ENCODE measurements around the gene G3BP1.
"Not testable (repeated sequence)": the region's sequence is repeated elsewhere in the genome, so short reads cannot be mapped to it uniquely, and the experiment has no call there.

Gene G3BP1

DNA sequence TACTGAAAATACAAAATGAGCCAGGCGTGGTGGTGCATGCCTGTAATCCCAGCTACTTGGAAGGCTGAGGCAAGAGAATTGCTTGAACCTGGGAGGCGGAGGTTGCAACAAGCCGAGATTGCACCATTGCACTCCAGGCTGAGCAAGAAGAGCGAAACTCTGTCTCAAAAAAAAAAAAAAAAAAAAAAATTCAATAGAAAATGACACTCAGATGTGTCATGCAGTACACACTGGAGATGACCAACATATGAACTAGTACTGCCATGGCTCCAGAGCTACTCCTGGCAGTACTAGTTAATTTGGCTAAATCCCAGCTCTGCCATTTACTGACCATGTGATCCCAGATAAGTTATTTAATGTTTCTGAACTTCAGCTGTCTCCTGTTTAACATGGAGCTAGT is 20.7 kb upstream of the G3BP1 start:
- no peak for DNase-seq

DNA sequence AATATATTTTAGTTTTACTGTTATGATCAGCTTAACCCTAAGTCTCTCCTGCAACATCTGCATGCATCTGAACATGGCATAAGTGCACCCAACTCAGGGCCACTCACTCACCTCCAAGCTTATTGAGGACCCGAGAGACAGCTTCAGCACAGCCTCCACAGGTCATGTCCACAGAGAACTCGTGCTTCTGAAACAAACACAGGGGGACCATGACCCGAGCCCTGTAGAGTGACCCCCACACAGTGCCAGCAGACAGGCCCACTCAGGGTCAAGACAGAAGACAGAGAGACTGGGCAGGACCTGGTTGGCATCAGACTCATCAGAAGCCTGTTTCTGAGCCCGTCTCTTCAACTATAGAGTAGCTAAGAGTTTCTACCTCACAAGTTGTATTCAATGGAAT is 20.2 kb upstream of the G3BP1 start:
- DNase-seq, result no peak

DNA sequence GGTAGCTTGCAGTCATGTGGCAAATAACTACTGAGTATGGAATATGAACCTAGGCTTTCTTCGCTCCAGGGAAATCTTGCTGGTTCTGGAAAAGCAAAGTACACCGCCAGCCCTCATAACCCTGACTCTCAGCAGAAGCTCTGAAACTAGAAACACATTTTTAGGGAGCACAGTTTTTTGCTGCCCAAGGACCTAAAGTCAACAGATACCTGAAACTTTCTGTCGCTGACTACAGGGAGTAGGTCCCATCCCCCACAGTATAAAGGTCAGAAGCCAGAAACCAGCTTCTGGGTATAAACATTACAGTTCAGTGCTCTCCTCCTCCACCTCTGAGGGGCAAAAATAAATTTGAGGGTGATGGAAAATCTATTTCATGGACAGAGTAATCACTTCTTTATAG is 16.4 kb upstream of the G3BP1 start:
- DNase-seq, result peak; percentile 31

DNA sequence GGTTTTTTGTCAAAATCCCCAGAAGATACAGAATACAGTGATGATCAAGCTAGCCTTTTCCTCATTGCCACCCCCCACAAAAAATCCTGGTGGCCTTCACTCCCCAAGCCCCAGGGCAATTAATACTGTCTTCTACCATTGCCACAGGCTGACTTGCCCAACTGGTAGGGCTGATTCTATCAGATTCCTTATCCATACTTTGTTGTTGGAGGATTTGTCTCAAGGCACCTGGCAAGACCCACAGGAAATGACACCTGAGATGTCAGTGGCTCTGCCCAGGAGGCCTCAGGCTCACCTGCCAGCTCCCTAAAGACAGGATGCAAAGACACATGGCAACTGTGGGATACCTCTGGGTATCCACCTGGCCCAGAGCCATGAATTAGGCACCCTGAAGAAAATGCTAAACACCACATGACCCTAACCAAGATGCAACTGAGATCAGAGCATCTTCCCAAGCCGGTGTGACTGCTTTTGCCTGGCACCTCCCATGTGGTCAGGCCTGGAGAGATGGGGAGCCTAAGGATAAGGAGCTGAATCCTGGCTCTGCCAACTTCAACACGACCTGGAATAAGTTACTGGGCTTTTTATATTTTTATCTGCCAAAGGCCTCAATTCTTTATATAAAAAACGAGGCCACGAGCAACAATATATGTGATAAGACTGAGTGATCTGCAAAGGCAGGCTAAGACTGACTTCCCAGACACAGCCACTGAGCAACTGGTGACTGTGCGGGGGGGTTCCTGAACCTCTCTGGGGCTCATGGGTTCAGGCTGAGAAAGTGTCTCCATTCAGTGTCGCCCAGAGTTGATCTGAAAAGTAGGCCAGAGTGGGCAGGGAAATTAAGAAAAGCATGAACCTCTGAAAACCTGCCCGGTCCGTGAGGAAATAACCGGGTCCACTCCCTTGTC is 14.3 kb upstream of the G3BP1 start:
- DNase-seq, result no peak

DNA sequence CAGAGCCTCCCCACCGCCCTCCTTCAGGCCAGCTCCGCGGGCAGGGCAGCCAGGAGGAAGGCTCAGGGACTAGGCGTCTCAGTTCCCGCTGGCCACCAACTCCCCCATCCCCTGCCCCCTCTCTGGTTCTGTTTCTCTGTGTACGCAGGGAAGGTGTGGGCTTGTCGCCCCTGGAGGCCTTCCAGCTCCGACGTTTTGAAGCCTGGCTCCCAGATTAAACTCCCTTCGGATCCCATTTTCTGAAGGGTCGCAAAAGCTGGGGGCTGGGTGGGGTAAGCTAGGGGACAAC is 13.7 kb upstream of the G3BP1 start:
- DNase-seq, result no peak

DNA sequence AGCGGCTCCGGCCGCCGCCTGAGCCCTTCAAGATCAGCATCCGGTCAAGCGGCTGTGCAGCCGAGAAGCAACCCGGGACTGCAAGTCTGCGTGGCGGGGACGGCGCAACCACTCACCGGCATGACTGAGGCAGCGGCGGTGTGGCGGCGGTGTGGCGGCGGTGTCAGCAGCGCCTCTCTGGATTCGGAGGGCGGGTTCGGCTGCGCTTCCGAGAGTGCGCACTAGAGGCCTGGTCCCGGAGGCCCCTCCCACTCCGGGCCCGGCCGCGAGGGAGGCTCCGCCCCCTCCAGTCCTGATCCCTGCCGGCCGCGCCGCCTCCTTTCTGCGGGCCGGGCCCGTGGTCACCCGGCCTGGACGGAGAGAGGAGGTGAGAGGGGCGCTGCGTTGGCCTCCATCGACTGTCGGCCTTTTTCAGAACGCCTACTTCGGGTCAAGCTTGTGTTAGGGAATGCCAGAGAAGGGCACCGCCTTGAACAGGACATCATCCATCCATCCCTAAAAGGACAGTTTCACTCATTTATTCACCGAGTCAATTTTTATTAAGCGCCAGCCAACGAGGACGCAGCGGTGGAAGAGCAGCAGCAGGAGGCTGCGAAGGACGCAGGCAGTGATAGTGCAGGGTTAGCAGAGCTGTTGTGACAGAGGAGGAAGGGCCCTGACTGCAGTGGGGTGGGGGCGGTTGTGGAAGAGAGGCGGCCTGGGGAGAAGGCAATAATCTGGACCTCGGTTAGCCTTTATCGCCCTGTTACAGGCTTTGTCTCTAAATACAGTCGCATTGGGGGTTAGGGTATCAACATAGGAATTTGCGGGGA is 13.1 kb upstream of the G3BP1 start, which contains the start of gene ATOX1:
Gene ATOX1, minus strand, starts transcription at position 202 of the 812 bp plus-strand sequence. Its CDS starts 80 bp downstream, at position 122.
- DNase-seq, result peak; percentile 92

DNA sequence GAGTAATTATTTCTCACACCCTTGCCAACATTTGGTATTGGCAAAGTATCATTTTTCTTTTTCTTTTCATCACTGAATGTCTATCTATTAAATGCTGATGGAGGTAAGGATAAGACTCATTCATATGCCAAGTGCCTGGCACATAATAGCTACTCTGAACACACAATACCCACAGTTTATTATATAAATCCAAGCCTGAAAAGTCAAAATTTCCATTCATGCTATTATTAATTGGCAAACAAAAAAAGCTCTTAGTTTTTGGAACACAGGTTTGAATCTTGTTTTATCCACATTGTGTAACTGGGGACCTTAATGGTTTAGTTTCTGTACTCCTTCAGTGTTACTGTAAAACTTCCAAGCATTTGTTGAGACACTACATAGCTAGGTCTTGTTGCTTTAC is 7.0 kb upstream of the G3BP1 start:
- DNase-seq, result no peak

DNA sequence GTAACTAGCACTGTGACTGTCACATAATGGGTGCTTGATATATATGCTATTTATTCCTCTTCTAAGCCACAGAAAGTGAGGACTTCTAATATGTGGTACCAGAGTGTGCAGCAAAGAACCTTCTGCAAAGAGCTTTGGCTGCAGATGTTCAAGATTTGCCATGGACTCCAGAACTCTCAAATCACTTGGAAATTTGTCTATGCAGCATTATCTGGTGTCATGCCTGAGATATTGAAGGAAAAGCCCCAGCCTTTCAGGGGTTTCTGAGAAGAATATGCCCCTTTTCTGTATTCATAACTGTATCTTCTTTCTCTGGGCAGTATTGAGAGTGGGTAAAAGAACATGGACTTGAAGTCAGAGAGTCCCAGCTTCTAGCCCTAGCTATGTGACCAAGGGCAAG is 4.8 kb upstream of the G3BP1 start:
- DNase-seq, result no peak

DNA sequence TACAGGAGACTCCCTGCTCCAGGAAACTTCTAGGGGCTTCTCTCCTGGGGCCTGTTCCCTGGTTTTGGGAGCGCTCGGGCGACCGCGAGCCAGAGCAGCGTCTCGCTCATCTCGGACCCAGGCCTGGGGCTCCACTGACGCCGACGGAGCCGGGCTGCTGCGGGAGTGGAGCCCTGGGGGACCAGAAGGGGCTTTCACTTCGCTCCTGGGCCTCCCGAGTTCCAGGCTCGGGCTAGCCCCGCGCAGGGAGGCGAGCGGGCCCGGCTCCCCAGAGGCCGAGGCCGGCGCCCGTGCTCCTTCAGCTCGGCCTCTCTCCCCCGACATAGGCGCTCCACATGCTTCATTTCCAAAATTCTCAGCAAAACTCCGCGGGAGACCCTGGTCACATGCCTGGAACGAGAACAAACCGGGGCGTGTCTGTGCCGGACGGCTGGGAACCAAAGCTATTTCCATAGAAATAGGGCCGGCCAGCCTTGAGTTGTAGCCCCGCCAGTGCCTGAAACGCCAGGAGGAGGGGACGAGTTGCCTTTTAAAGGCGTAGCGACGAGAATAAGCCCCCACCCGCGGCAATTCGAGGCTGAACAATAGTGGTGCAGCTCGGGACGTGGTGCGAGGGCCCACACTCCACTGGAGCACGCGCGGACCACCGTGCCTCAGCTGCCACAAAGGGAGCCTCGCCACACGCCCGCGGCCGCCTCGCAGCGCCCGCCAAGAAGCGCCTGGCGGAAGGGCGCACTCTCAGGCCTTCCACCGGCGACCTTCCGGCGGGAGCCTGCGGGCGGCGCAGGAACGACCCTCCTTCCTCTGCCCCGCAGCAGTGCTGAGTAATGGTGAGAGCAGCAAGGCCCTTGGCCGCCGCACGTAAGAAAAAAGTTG is 1.1 kb upstream of the G3BP1 start:
- peak; percentile 99 for DNase-seq

DNA sequence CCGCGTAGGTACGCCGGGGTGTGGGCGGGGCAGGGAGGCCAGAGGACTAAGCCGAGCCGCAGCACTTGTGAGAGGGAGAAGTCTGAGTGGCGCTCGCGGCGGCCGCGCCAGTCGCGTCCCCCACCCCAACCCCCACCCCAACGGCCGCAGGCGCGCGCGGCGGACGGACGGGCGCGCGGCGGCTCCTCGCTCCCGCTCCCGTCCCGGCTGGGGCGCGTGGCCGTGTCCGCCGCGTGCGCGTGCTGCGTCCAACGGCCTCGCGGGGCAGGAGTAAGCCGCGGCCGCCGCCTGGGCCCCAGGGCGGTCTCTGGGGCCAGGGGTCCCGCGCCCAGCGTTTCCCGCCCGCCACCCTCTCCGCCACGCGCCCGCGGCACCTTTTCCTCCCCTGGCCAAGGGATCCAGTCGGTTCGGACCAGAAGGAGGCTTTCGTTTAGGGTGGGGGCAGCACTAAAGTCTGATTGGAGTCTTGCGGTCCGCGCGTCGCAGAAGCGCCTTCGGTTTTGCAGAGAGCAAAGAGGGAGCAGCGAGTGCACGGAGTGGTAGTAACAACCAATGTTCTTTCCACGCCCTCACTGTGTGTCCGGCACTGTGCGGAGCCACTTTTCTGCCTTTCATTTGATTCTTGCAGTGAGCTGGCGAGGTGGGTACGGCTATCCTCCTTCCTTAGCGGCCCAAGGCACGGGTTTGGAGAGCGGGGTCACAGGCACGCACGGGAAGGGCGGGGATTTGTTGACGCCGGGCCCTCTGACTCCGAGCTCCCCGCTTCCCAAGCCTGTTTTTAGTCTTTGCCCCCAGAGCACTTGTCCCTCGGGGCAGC is 483 bp downstream of the G3BP1 start:
- peak; percentile 80 for DNase-seq

DNA sequence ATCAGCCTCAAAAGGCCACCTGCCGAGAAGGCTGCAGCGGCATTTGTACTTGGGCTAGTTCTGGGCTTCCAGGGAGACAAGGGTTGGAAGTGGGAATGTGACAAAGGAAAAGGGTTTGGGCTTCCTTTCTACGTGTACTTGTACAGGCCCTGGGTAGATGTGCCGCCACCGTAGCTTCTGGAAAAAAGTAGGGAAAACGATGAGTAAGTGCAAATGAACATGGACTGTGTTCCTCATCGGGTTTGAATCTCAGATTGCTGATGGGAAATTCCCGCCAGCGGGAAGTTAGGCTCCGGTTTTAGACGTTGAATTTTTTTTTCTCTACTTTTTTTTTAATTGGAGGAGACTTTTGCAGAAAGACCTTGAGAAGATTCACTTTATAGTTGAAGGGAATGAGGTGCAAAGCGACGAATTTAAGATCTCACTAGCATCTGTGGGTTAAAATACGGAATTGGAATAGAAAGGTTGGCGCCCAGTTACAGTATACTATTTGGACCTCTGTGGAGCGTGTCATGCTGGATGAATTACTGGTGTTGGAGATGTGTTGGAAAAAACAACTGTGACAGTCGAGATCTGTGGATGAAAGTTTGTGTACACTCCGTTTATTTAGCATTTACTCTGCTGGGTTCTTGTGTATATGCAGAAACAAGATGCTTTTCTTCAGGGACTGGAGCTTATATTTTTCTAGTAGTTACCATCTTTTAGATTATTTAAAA is 1.2 kb downstream of the G3BP1 start:
- no peak for DNase-seq

DNA sequence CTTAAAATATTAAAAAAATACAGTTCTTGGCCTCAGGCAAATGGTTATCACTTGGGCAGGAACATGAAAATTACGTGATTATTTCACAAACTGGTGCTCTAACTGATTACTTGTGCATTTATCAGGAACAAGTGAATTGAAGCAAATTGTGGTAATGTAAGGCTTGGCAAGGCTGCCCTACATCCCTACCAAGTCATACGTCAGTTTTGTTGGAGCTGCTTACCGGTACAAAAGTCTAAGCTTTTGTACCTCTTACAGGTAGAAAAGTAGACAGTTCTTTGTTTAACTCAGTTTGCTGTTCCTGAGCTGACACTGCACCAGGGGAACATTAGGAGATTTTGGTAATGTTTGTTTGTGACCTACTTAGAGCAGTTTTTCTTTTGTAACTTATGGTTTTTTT is 2.2 kb downstream of the G3BP1 start:
- no peak for DNase-seq

DNA sequence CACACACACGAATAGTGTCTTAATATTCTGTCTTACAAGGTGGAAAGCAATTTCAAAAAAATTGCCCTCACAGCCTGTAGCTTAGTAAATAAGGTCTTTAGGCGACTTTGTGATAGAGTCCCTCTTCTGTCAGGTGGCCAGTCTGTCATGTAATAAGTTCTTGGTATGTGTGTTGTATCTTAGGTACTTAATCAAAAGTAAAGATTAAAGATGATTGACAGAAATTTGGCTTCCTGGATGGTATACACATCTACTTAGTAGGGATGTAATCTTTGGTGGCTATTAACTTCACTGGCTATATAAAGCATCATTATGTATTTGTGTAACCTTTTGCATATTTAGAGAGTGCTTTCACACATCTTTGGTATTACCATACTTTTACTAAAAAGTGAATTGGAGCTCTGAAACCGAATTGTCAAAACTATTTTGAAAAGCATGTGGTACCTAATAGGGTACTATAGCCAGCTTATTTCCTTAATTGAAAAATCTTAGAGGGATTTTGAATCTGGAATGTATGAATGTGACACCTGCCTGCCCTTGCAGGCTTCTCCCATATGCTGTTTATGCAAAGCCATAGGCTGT is 3.4 kb downstream of the G3BP1 start:
- no peak for DNase-seq

DNA sequence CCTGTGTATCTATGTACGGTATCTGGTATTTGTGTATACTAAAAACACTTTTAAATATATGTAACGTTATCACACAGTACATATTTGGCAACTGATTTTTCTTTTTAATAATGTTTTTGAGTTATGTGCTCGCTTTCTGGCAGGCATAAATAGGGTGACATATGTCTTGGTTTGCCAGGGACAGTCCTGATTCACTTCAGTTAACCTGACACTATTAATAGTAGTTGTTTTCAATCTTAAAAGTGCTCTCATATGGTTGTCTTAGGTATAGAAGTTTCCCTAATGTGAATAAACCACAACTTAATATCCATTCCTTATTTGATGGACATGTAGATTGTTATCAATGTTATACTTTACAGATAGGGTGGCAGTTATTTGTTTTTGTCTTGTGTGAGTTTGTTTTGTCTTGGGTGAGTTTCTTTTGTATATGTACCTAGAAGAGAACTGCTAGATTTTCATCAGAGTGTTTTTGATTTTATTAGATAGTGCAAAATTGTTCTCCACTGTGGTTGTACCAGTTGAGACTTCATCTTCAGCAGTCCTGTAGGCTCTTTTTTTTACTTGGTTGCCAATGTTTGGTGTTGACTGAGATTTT is 7.9 kb downstream of the G3BP1 start:
- DNase-seq, result no peak

DNA sequence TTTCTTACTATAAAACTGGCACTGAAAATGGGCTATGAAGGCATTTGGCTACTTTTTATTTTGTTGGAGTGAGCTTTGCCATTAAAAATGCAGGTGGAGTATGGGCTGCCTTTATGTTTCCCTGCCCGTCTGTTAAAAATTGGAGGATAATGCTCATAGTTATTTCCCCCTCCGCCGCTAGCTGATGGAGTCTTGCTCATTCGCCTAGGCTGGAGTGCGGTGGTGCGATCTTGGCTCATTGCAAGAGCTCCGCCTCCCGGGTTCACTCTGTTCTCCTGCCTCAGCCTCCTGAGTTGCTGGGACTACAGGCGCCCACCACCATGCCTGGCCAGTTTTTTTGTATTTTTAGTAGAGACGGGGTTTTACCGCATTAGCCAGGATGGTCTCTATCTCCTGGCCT is 8.6 kb downstream of the G3BP1 start:
- no peak for DNase-seq

DNA sequence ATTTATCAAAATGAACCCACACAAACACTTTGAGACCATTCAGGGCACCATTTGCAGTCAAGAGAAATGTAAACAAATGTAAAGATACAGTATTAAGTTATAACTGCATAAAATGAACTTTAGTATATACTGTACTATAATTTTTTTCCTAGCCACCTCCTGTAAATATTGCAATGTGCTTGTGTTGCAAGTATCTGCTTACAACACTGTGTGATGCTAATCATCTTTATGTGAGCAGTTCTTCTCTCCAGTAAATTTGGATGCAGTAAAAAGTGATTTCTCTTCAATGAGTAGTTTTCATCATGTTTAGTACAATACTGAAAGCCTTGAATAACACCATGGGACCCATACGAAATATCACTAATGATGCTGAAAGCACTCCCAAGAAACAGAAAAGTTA is 9.4 kb downstream of the G3BP1 start:
- no peak for DNase-seq

DNA sequence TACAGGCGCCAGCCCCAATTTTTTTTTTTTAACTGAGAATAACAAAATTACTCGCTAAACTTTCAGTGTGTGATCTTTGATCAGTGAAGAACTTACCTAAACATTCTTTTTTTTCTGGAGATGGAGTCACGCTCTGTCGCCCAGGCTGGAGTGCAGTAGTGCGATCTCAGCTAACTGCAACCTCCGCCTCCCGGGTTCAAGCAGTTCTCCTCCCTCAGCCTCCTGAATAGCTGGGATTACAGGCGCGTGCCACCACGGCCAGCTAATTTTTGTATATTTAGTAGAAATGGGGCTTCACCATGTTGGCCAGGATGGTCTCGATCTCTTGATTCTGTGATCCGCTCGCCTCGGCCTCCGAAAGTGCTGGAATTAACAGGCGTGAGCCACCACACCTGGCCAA is 11.9 kb downstream of the G3BP1 start:
- DNase-seq, result not testable (repeated sequence)

DNA sequence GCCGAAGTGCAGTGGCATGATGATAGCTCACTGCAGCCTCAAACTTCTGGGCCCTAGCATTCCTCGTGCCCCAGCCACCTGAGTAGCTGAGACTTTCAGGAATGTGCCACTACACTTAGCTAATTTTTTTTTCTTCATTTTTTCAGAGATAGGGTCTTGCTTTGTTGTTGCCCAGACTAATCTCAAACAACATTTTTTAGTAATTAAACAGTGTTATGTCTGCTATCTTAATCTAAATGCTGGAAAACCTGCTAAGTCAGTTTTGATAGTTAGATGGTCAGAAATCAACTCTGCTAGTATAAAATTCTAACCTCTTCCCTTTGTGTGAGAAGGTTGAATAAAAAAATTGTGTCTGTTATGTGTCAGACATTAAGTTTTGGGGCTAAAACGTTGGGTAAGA is 12.4 kb downstream of the G3BP1 start:
- no peak for DNase-seq

DNA sequence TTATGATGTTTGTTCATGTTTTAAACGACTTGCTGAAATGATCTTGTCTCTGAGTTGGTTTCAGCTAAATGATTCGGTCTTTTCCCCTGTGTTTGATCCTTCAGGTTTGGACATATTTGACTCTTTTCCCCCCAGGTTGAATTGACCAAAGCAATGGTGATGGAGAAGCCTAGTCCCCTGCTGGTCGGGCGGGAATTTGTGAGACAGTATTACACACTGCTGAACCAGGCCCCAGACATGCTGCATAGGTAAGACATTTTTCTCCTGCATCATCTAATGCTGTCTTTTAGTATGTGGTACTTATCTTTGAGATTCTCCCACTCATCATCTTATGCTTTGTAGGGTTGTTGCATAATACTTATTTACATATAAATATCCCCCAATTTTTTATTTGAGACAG is 14.7 kb downstream of the G3BP1 start:
- no peak for DNase-seq

DNA sequence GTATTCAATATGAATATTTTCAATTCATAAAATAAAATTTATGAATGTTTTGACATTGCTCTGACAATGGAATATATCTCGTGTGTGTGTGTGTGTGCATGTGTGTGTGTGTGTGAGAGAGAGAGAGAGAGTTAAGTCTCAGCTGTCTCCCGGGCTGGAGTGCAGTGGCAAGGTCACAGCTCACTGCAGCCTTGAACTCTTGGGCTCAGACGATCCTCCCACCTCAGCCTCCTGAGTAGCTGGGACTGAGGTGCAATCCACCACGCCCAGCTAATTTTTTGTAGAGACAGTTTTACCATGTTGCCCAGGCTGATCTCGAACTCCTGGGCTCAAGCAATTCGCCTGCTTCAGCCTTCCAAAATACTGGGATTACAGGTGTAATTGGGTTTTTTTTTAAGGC is 16.1 kb downstream of the G3BP1 start:
- no peak for DNase-seq
